Measurements from ENCODE around the gene DDX39B. TPM values are rescaled to one million over a fixed set of nuclear protein-coding genes. Genes with fewer than 3 reads are reported as not detected.

Gene DDX39B
- total and polyA plus RNA-seq, 2 donors (not counting 3 experiments of a cell fraction or from before 2014, with no cell fraction given) = 453 to 766 TPM

DNA sequence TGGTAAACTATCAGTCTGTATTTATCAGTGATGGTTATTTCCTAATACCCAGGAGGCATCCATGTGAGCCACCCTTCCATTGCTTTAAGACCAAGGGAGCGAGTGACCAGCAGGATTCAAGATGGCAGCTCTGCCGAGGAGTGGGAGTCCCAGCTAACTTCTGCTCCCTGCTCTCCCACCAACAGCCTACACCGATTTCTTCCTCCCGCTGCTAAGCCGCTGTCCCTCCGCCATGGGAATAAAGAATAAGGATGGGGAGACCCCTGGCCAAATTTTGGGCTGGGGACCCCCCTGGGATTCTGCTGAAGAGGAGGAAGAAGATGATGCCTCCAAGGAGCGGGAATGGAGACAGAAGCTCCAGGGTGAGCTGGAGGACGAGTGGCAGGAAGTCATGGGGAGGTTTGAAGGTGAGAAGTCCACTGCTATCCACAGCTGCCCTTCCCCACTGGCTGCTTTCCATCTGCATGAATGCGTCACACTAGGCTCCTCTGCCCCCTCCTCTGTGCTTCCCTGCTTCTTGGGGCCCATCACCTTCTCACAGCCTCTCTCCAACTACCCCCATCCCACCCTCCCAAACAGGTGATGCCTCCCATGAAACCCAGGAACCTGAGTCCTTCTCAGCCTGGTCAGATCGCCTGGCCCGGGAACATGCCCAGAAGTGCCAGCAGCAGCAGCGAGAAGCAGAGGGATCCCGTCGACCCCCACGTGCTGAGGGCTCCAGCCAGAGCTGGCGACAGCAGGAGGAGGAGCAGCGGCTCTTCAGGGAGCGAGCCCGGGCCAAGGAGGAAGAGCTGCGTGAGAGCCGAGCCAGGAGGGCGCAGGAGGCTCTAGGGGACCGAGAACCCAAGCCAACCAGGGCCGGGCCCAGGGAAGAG lies 15.9 kb upstream of the DDX39B start:
- Histone ChIP-seq H3K4me2 (ENCODE audit: insufficient read depth, low read length) (no peak overlapping the region), H3K4me1 (ENCODE audit: control insufficient read depth, extremely low read depth, insufficient read depth, low read length) (peaks cover 56% of the 10 kb centered on the region), H4K20me1 (replicated peaks; ENCODE audit: control insufficient read depth, extremely low read depth, insufficient read depth, low read length) (no peaks in the 10 kb centered on the region), H3K9ac (replicated peaks; ENCODE audit: extremely low read depth, insufficient read depth, low read length) (no peak overlapping the region), H3K27ac (ENCODE audit: insufficient read depth, low read depth, low read length) (peak overlapping the region; percentile 98), H3K9me1 (replicated peaks; ENCODE audit: control insufficient read depth, extremely low read depth, insufficient read depth, low read length) (no peaks in the 10 kb centered on the region), H3K27me3 (ENCODE audit: control insufficient read depth in 2 of 2, insufficient read depth in 2 of 2, low read length in 2 of 2) (no peaks in the 10 kb centered on the region), H3K79me2 (ENCODE audit: control insufficient read depth, insufficient read depth, low read length) (peaks cover 7% of the 10 kb centered on the region), H3K4me3 (replicated peaks in 1 of 3; ENCODE audit: insufficient read depth in 1 of 3, low read depth in 1 of 3, low read length in 3 of 3) (no peak overlapping the region), H3K36me3 (ENCODE audit: control insufficient read depth in 2 of 2, extremely low read depth in 1 of 2, insufficient read depth in 2 of 2, low read length in 2 of 2) (peaks cover 2 to 10% of the 10 kb centered on the region in 2 experiments), H2AFZ (ENCODE audit: low read depth, low read length) (no peak overlapping the region), H3K9me3 (replicated peaks; ENCODE audit: control insufficient read depth, insufficient read depth, low read length) (no peaks in the 10 kb centered on the region)
- ChIA-PET POLR2A (no interaction called here), CTCF (interaction anchor here (31.0 kb wide), 1 partner anchor 31 kb away, joined by 1517 read pairs; the partner anchor contains the start of genes LST1, LTB, NCR3 and TNF)
- FAIRE-seq (peak; percentile 38), DNase-seq (ENCODE audit: low read depth, low spot score) (no peak)
- intact Hi-C loops (cut with micrococcal nuclease) (no loop called here), dilution Hi-C loops (cut with MboI; ENCODE audit: extremely low pct_ligation_motif_present, low sequenced_read_pairs) (no loop called here)
- no peak for TF ChIP-seq GATA2 (IDR thresholded peaks at IDR 0.05; ENCODE audit: insufficient read depth, insufficient read length, low read depth, low read length)
- TF ChIP-seq, protein P1, sequence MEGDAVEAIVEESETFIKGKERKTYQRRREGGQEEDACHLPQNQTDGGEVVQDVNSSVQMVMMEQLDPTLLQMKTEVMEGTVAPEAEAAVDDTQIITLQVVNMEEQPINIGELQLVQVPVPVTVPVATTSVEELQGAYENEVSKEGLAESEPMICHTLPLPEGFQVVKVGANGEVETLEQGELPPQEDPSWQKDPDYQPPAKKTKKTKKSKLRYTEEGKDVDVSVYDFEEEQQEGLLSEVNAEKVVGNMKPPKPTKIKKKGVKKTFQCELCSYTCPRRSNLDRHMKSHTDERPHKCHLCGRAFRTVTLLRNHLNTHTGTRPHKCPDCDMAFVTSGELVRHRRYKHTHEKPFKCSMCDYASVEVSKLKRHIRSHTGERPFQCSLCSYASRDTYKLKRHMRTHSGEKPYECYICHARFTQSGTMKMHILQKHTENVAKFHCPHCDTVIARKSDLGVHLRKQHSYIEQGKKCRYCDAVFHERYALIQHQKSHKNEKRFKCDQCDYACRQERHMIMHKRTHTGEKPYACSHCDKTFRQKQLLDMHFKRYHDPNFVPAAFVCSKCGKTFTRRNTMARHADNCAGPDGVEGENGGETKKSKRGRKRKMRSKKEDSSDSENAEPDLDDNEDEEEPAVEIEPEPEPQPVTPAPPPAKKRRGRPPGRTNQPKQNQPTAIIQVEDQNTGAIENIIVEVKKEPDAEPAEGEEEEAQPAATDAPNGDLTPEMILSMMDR (IDR thresholded peaks at IDR 0.05; ENCODE audit: extremely low read depth in 1 of 2, insufficient read depth in 1 of 2, low read depth in 1 of 2, low read length in 2 of 2) = no peak
- no peak for TF ChIP-seq EZH2 (IDR thresholded peaks at IDR 0.05; ENCODE audit: borderline replicate concordance, low read depth, low read length, severe bottlenecking)
- no peak for TF ChIP-seq POLR2AphosphoS5 (IDR thresholded peaks at IDR 0.05; ENCODE audit: insufficient read depth, low read depth, low read length)
- no peak for TF ChIP-seq MYC (IDR thresholded peaks at IDR 0.05; ENCODE audit: low read depth, low read length)
- TF ChIP-seq, protein P2, sequence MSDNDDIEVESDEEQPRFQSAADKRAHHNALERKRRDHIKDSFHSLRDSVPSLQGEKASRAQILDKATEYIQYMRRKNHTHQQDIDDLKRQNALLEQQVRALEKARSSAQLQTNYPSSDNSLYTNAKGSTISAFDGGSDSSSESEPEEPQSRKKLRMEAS (IDR thresholded peaks at IDR 0.05; ENCODE audit: insufficient read depth, insufficient read length) = no peak
- TF ChIP-seq JUN (IDR thresholded peaks at IDR 0.05; ENCODE audit: borderline replicate concordance, insufficient read depth, insufficient read length, low read depth) = no peak
- no peak for TF ChIP-seq FOS (IDR thresholded peaks at IDR 0.05; ENCODE audit: borderline replicate concordance, insufficient read depth, low read length)
- TF ChIP-seq POLR2A (IDR thresholded peaks at IDR 0.05; ENCODE audit: low read depth, low read length) = no peak
- BruUV-seq (replicated peaks) = no TSS peak

Measured in endothelial cell of umbilical vein (primary cell).